Common myeloid progenitor, CD34-positive (primary cell): ENCODE measurements around the gene COL27A1.
"Not testable (repeated sequence)": the region's sequence is repeated elsewhere in the genome, so short reads cannot be mapped to it uniquely, and the experiment has no call there.

Source experiments
- CTCF ChIA-PET: fragments of 350-600 bp; sonication (Branson Sonifier 250); formaldehyde crosslinking; loops from one replicate; lab custom pipeline; 2021; ENCODE audit warnings: antibody characterized with exemption; lab: Charles Lee
- POLR2A ChIA-PET: fragments of 350-600 bp; sonication (Branson Sonifier 250); formaldehyde crosslinking; loops from one replicate; lab custom pipeline; 2021; ENCODE audit warnings: antibody characterized with exemption; lab: Charles Lee
- DNase-seq, 3 donors: peaks; one replicate each; pipeline versions ENCODE4 v3.0.0 to v3.0.0-alpha.2; 2013
- H3K27ac ChIP-seq, 2 experiments: 1 replicate in 1 of 2; 2 replicates in 1 of 2; pipeline ENCODE4 v1.7.0; 2013; ENCODE audit warnings: inconsistent platforms in 2 of 2, low read length in 2 of 2, mild to moderate bottlenecking in 2 of 2, low read depth in 1 of 2, moderate library complexity in 1 of 2; ENCODE audit not compliant: severe bottlenecking in 2 of 2, insufficient read depth in 1 of 2, poor library complexity in 1 of 2
- H3K27me3 ChIP-seq, 5 experiments: replicated peaks in 2 of 5; 1 replicate in 3 of 5; 2 replicates in 2 of 5; pipeline versions ENCODE4 v1.6.1 to v1.7.0; 2013; ENCODE audit warnings: low read length in 4 of 5, mild to moderate bottlenecking in 2 of 5, moderate library complexity in 2 of 5, inconsistent platforms in 1 of 5; ENCODE audit not compliant: insufficient read depth in 5 of 5, control insufficient read depth in 4 of 5
- H3K36me3 ChIP-seq, 4 experiments: 1 replicate in 2 of 4; 2 replicates in 2 of 4; pipeline versions ENCODE4 v1.6.1 to v1.7.0; 2013; ENCODE audit warnings: low read length in 3 of 4, control low read depth in 1 of 4, mild to moderate bottlenecking in 1 of 4; ENCODE audit not compliant: control insufficient read depth in 4 of 4, insufficient read depth in 4 of 4
- H3K4me1 ChIP-seq, 4 experiments: 1 replicate in 3 of 4; 2 replicates in 1 of 4; pipeline versions ENCODE4 v1.6.1 to v1.7.1; 2013; ENCODE audit warnings: low read length in 3 of 4, mild to moderate bottlenecking in 3 of 4, control low read depth in 1 of 4, inconsistent platforms in 1 of 4, moderate library complexity in 1 of 4; ENCODE audit not compliant: control insufficient read depth in 4 of 4, insufficient read depth in 4 of 4; ENCODE audit errors: control extremely low read depth in 1 of 4
- H3K4me3 ChIP-seq, 7 experiments: 1 replicate in 4 of 7; 2 replicates in 3 of 7; pipeline versions ENCODE4 v1.5.1 to v1.7.0; 2013; ENCODE audit warnings: mild to moderate bottlenecking in 7 of 7, low read length in 6 of 7, moderate library complexity in 6 of 7, inconsistent platforms in 2 of 7, low read depth in 2 of 7, control low read depth in 1 of 7; ENCODE audit not compliant: insufficient read depth in 4 of 7, control insufficient read depth in 1 of 7; ENCODE audit errors: extremely low read depth in 1 of 7
- H3K9me3 ChIP-seq, 5 experiments: 1 replicate in 4 of 5; 2 replicates in 1 of 5; pipeline versions ENCODE4 v1.6.1 to v1.7.1; 2013; ENCODE audit warnings: low read length in 4 of 5, mild to moderate bottlenecking in 2 of 5, inconsistent platforms in 1 of 5, low read depth in 1 of 5, moderate library complexity in 1 of 5; ENCODE audit not compliant: control insufficient read depth in 4 of 5, insufficient read depth in 2 of 5; ENCODE audit errors: control extremely low read depth in 1 of 5
- WGBS: methylation state at CpG from one replicate; pipeline ENCODE4 v1.1.5; 2013; ENCODE audit not compliant: insufficient coverage; 5-methylcytosine and 5-hydroxymethylcytosine counted together

The COL27A1 gene

GRCh38 chr9:114332474-114333040 is 177.2 kb downstream of the COL27A1 start:
- CTCF ChIA-PET, H3K27ac ChIP-seq, H3K9me3 ChIP-seq, H3K4me3 ChIP-seq, H3K27me3 ChIP-seq, POLR2A ChIA-PET, H3K4me1 ChIP-seq, DNase-seq: not testable (repeated sequence)
- WGBS: 100% methylated on average over 1 of the region's 4 CpGs
- H3K36me3 ChIP-seq: peaks cover 5 to 32% (median 22%) of the 10 kb centered on the region in 4 experiments

- CTCF ChIA-PET, H3K4me3 ChIP-seq, H3K27ac ChIP-seq, H3K9me3 ChIP-seq, H3K4me1 ChIP-seq, H3K27me3 ChIP-seq, POLR2A ChIA-PET, DNase-seq: not testable (repeated sequence)
- WGBS: no CpG with 5 or more reads among the region's 4 CpGs
- peaks cover 14 to 43% (median 32%) of the 10 kb centered on the region in 4 experiments for H3K36me3 ChIP-seq
Measured at GRCh38 chr9:114333718-114334117, 178.4 kb downstream of the COL27A1 start.

- POLR2A ChIA-PET: no interaction called here
- H3K4me3 ChIP-seq: no peak overlapping the region
- no peaks in the 10 kb centered on the region for H3K27me3 ChIP-seq
- 94% methylated on average over 8 of the region's 9 CpGs for WGBS
- CTCF ChIA-PET: no interaction called here
- no peak overlapping the region for H3K27ac ChIP-seq
- peaks cover 0 to 3% (median 0%) of the 10 kb centered on the region in 5 experiments for H3K9me3 ChIP-seq
- no peak for DNase-seq
- H3K36me3 ChIP-seq: peaks cover 16 to 51% (median 37%) of the 10 kb centered on the region in 4 experiments
- H3K4me1 ChIP-seq: no peaks in the 10 kb centered on the region
Measured at GRCh38 chr9:114334490-114334889, 179.2 kb downstream of the COL27A1 start.

- POLR2A ChIA-PET: no interaction called here
- CTCF ChIA-PET: no interaction called here
- Histone ChIP-seq H3K27me3 (no peaks in the 10 kb centered on the region), H3K27ac (no peak overlapping the region), H3K36me3 (peaks cover 18 to 64% (median 47%) of the 10 kb centered on the region in 4 experiments), H3K4me1 (peaks cover 0 to 8% (median 0%) of the 10 kb centered on the region in 4 experiments), H3K4me3 (no peak overlapping the region), H3K9me3 (peaks cover 0 to 3% (median 0%) of the 10 kb centered on the region in 5 experiments)
- WGBS: no CpG with 5 or more reads among the region's 2 CpGs
- DNase-seq: no peak
Measured at GRCh38 chr9:114335745-114336144, 180.4 kb downstream of the COL27A1 start.

- 90% methylated on average over 10 of the region's 10 CpGs for WGBS
- no peak overlapping the region for H3K4me3 ChIP-seq
- H3K4me1 ChIP-seq: peaks cover 0 to 9% (median 0%) of the 10 kb centered on the region in 4 experiments
- H3K27ac ChIP-seq: no peak overlapping the region
- no peaks in the 10 kb centered on the region for H3K27me3 ChIP-seq
- CTCF ChIA-PET: interaction anchor here (0.9 kb wide), 1 partner anchor 17 kb away, joined by 3 read pairs; no protein-coding TSS in a partner anchor
- peaks cover 0 to 3% (median 0%) of the 10 kb centered on the region in 5 experiments for H3K9me3 ChIP-seq
- POLR2A ChIA-PET: no interaction called here
- peaks cover 18 to 68% (median 50%) of the 10 kb centered on the region in 4 experiments for H3K36me3 ChIP-seq
- no peak for DNase-seq
Measured at GRCh38 chr9:114336157-114336556, 180.8 kb downstream of the COL27A1 start.

DNA sequence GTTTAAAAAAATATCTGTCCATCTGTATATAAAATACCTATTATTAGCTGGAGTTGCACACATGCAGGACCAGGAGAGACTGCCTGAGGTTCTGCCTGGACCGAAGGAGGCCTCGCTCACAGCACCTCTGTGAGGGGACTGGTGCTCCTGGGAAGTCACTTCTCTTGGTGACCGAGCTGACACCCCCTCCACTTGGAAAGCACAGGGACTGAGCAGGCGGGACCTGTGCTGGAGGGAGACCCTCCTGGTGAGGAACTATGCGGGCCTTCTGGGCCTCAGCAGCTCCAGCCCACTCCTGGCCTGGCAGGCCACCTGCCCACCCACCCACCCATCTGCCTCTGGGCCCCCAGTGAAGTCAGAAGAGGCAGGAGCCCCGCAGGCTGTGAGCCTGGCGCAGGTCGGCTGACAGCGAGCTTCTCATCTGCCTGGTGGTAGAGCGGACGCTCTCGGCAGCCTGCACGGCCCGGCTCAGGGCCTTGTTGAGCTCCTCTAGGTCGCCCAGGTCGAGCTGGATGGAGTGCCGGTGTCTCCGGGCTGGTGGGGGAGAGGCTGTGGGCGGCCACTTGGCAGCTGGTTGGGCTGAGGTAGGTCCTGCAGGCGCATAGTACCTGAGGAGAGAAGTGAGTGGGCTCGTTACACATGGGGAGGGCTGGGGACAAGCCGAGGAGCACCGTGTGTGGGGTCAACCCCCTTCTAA is 181.5 kb downstream of the COL27A1 start:
- 96% methylated on average over 17 of the region's 23 CpGs for WGBS
- Histone ChIP-seq H3K36me3 (peaks cover 19 to 75% (median 57%) of the 10 kb centered on the region in 4 experiments), H3K4me3 (no peak overlapping the region), H3K27ac (no peak overlapping the region), H3K4me1 (peaks cover 0 to 9% (median 0%) of the 10 kb centered on the region in 4 experiments), H3K27me3 (no peaks in the 10 kb centered on the region), H3K9me3 (peaks cover 0 to 3% (median 0%) of the 10 kb centered on the region in 5 experiments)
- POLR2A ChIA-PET: no interaction called here
- CTCF ChIA-PET: interaction anchor here (0.9 to 5.9 kb wide), 3 partner anchors 16 to 69 kb away, joined by 3 to 41 read pairs (median 4); no protein-coding TSS in a partner anchor
- no peak for DNase-seq

- POLR2A ChIA-PET: no interaction called here
- Histone ChIP-seq H3K36me3 (peaks cover 26 to 87% (median 67%) of the 10 kb centered on the region in 4 experiments), H3K27me3 (no peaks in the 10 kb centered on the region), H3K27ac (no peak overlapping the region), H3K4me3 (no peak overlapping the region), H3K4me1 (peaks cover 0 to 9% (median 0%) of the 10 kb centered on the region in 4 experiments), H3K9me3 (peaks cover 0 to 3% (median 0%) of the 10 kb centered on the region in 5 experiments)
- no peak for DNase-seq
- CTCF ChIA-PET: interaction anchor here (0.6 to 5.9 kb wide), 13 partner anchors 22 to 316 kb away, joined by 3 to 41 read pairs (median 5); partner anchors contain the start of gene AKNA
- WGBS: 100% methylated on average over 1 of the region's 2 CpGs
Measured at GRCh38 chr9:114338187-114338586, 182.8 kb downstream of the COL27A1 start.
